Activated CD4-positive, alpha-beta T cell treated with anti-CD3 and anti-CD28 coated beads, Interleukin-2, amount 50 U/mL, for 24 hours (primary cell): ENCODE data around the gene CAMK2B.
"Not testable (repeated sequence)": the region's sequence is repeated elsewhere in the genome, so short reads cannot be mapped to it uniquely, and the experiment has no call there.

ENCODE experiments used
- DNase-seq, 2 donors: peaks; one replicate each; pipeline ENCODE4 v3.0.0-alpha.2; 2020; ENCODE audit warnings: low read depth in 1 of 2, low spot score in 1 of 2

The CAMK2B gene

GRCh38 chr7:44173911-44174693 is 151.3 kb downstream of the CAMK2B start:
- DNase-seq, result no peak

- no peak for DNase-seq
These were observed 152.5 kb downstream of the CAMK2B start for GRCh38 chr7:44172803-44173424.

GRCh38 chr7:44172352-44172751 is 153.0 kb downstream of the CAMK2B start:
- DNase-seq, result no peak

DNA sequence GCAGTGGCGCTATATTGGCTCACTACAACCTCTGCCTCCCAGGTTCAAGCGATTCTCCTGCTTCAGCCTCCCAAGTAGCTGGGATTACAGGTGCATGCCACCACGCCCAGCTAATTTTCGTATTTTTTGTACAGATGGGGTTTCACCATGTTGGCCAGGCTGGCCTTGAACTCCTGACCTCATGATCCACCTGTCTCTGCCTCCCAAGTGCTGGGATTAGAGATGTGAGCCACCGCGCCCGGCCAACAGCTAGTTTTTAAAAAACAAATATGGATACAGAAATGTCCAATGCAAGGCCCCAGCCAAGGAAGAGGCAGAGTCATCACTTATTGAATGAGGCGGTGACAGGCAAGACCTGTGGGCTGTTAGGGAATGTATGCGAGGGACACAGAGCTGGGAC is 153.5 kb downstream of the CAMK2B start:
- DNase-seq, result not testable (repeated sequence)

DNA sequence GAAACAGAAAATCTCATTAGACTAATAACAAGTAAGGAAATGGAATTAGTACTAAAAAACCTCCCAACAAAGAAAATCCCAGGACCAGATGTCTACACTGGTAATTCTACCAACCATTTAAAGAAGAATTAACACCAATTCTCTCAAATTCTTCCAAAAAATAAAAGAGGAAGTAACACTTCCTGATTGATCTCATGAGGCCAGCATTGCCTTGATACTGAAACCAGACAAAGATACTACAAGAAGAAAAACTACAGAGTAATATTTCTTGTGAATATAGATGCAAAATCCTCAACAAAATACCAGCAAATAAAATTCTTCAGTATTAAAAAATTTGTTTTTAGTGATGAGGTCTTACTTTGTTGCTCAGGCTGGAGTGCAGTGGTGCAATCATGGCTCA is 157.5 kb downstream of the CAMK2B start:
- no peak for DNase-seq
